Erythroblast (primary cell): Measurements from ENCODE around the gene HSF2BP.
"Not testable (repeated sequence)": the region's sequence is repeated elsewhere in the genome, so short reads cannot be mapped to it uniquely, and the experiment has no call there.

Source experiments
- DNase-seq, 2 experiments: peaks; one replicate each; lab custom pipeline; 2025; lab: John Stamatoyannopoulos, UW
- GATA1 ChIP-seq: IDR thresholded peaks from 2 replicates; pipeline ENCODE4 v1.6.1; 2011; ENCODE audit warnings: low read depth, mild to moderate bottlenecking, control low read depth, low read length, moderate library complexity
- POLR2A ChIP-seq: IDR thresholded peaks from 2 replicates; pipeline ENCODE4 v1.6.1; 2011; ENCODE audit warnings: mild to moderate bottlenecking, low read length

Gene HSF2BP

GRCh38 chr21:43692949-43693348, 33.7 kb upstream of the HSF2BP start:
- DNase-seq = no peak
- no peak for TF ChIP-seq GATA1
- no peak for TF ChIP-seq POLR2A

- DNase-seq = no peak
- TF ChIP-seq GATA1 (no peak), POLR2A (no peak)
Measured at GRCh38 chr21:43691801-43692200, 32.5 kb upstream of the HSF2BP start.

GRCh38 chr21:43691086-43691795, 32.0 kb upstream of the HSF2BP start:
- no peak for DNase-seq

GRCh38 chr21:43690346-43690745, 31.1 kb upstream of the HSF2BP start:
- DNase-seq = no peak
- no peak for TF ChIP-seq POLR2A
- no peak for TF ChIP-seq GATA1

More at GRCh38 chr21:43691086-43691795, 32.0 kb upstream of the HSF2BP start:
- TF ChIP-seq POLR2A (no peak), GATA1 (no peak)

GRCh38 chr21:43689556-43690337, 30.5 kb upstream of the HSF2BP start:
- no peak for DNase-seq
- TF ChIP-seq GATA1 (no peak), POLR2A (no peak)

GRCh38 chr21:43688906-43689305, 29.6 kb upstream of the HSF2BP start:
- no peak for TF ChIP-seq POLR2A
- no peak for TF ChIP-seq GATA1
- no peak for DNase-seq

- no peak for DNase-seq
- TF ChIP-seq GATA1 (no peak), POLR2A (no peak)
Measured at GRCh38 chr21:43687566-43688399, 28.5 kb upstream of the HSF2BP start.

GRCh38 chr21:43686811-43687565, 27.7 kb upstream of the HSF2BP start:
- no peak for DNase-seq
- TF ChIP-seq GATA1 (no peak), POLR2A (no peak)

GRCh38 chr21:43684424-43684823, 25.1 kb upstream of the HSF2BP start:
- DNase-seq = no peak
- TF ChIP-seq GATA1 (no peak), POLR2A (no peak)

GRCh38 chr21:43681650-43682049, 22.4 kb upstream of the HSF2BP start:
- no peak for TF ChIP-seq POLR2A
- no peak for TF ChIP-seq GATA1
- DNase-seq = no peak

GRCh38 chr21:43680421-43680820, 21.1 kb upstream of the HSF2BP start:
- DNase-seq = not testable (repeated sequence)

GRCh38 chr21:43679951-43680350, 20.7 kb upstream of the HSF2BP start:
- no peak for DNase-seq
- TF ChIP-seq GATA1 = no peak
- no peak for TF ChIP-seq POLR2A

- no peak for TF ChIP-seq POLR2A
- TF ChIP-seq GATA1 = no peak
- DNase-seq = no peak
Measured at GRCh38 chr21:43676391-43676790, 17.1 kb upstream of the HSF2BP start.

GRCh38 chr21:43675871-43676270, 16.6 kb upstream of the HSF2BP start:
- TF ChIP-seq GATA1 (no peak), POLR2A (no peak)
- DNase-seq = no peak
